DOHH2 (cell line): ENCODE data around the gene PTX4.

ENCODE experiments used
- H3F3A ChIP-seq: fragments of 200-600 bp; sonication (generic), shearing (Covaris generic); 2 replicates; pipeline ENCODE4 v1.6.0; 2016; ENCODE audit warnings: antibody characterized with exemption, mild to moderate bottlenecking; ENCODE audit not compliant: control insufficient read depth, insufficient read depth
- H3K27ac ChIP-seq: fragments of 200-600 bp; sonication (generic); 2 replicates; pipeline ENCODE4 v1.5.1; 2014; ENCODE audit warnings: low read depth, mild to moderate bottlenecking, low read length, moderate library complexity
- H3K27me3 ChIP-seq: fragments of 200-600 bp; sonication (generic); 2 replicates; pipeline ENCODE4 v1.6.1; 2014; ENCODE audit warnings: mild to moderate bottlenecking, low read length, mixed read lengths; ENCODE audit not compliant: control insufficient read depth
- H3K36me3 ChIP-seq: fragments of 200-600 bp; sonication (generic); 2 replicates; pipeline ENCODE4 v1.6.1; 2014; ENCODE audit warnings: mild to moderate bottlenecking, low read length, moderate library complexity, mixed read lengths; ENCODE audit not compliant: control insufficient read depth
- H3K4me1 ChIP-seq: fragments of 200-600 bp; sonication (generic); 2 replicates; pipeline ENCODE4 v1.6.1; 2014; ENCODE audit warnings: mild to moderate bottlenecking, low read length, mixed read lengths; ENCODE audit not compliant: control insufficient read depth
- H3K4me2 ChIP-seq: fragments of 200-600 bp; sonication (generic); 2 replicates; pipeline ENCODE4 v1.6.0; 2014; ENCODE audit warnings: mild to moderate bottlenecking, low read length, moderate library complexity
- H3K4me3 ChIP-seq: fragments of 200-600 bp; sonication (generic); 2 replicates; pipeline ENCODE4 v1.5.1; 2014; ENCODE audit warnings: mild to moderate bottlenecking, low read length, mixed read lengths
- H3K79me2 ChIP-seq: fragments of 200-600 bp; sonication (generic); 2 replicates; pipeline ENCODE4 v1.6.1; 2014; ENCODE audit warnings: mild to moderate bottlenecking, low read length, mixed read lengths; ENCODE audit not compliant: control insufficient read depth
- H3K9me2 ChIP-seq: fragments of 200-600 bp; sonication (generic); replicated peaks from 2 replicates; pipeline ENCODE4 v1.6.1; 2014; ENCODE audit warnings: mild to moderate bottlenecking, low read length, mixed read lengths; ENCODE audit not compliant: control insufficient read depth
- H3K9me3 ChIP-seq: fragments of 200-600 bp; sonication (generic); 2 replicates; pipeline ENCODE4 v1.6.1; 2014; ENCODE audit warnings: antibody characterized with exemption, low read length, mixed read lengths; ENCODE audit not compliant: control insufficient read depth, insufficient read depth
- H4K20me1 ChIP-seq: fragments of 200-600 bp; sonication (generic); 2 replicates; pipeline ENCODE4 v1.6.0; 2014; ENCODE audit warnings: low read depth, mild to moderate bottlenecking, antibody characterized with exemption, low read length, moderate library complexity; ENCODE audit not compliant: control insufficient read depth, insufficient read depth
- EZH2phosphoT487 ChIP-seq: fragments of 200-600 bp; sonication (generic); IDR thresholded peaks from 2 replicates; pipeline ENCODE4 v1.6.1; 2017; ENCODE audit warnings: borderline replicate concordance, mild to moderate bottlenecking, antibody characterized with exemption, low read length, moderate library complexity, mixed read lengths
- TF ChIP-seq, protein P1 (sequence below): fragments of 200-600 bp; sonication (generic); IDR thresholded peaks from one replicate; pipeline ENCODE4 v1.5.1; 2014; ENCODE audit warnings: antibody characterized with exemption, mild to moderate bottlenecking, low read depth, low read length; ENCODE audit not compliant: poor library complexity, severe bottlenecking

The PTX4 gene

DNA sequence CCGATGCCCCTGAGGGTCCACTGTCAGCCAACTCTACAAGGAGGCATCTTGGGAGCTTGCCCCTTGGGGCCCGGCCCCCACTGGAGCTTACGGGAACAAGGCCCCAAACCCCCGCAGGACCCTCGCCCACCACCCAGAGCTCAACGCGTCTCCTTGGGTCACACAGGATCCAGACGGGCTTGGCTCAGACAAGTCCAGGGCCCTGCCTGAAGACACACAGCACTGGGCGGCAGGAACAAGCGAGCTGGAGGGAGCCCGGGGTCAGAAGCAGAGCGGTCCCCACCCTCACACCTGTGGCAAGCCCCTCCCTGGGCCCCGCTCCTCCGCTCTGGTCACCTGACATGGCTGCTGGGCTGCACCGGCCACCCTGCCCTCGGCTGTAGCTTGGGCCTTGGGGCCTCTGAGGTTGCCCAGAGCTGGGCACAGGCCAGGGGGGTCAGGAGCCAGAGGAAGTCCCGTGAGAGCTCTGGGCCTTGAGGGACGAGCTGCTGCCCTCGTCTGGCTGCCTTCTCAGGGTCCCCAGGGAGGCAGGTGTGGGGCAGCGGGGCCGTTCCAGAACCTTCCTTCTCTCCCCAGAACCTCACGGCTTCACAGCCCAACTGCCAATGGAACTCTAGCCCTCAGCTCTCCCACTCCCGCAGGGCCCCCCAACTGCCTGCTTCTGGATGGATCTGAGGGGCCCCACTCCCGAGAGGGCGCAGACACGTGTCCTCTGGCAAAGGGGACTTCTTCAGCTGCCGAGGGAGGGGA is 44.6 kb downstream of the PTX4 start, which contains the start of gene CCDC154:
TSS of gene CCDC154 (minus strand) at position 577 of the 750 bp plus-strand sequence. CDS start at position 343, 234 bp downstream.
- Histone ChIP-seq H3K9me3 (no peaks in the 10 kb centered on the region), H3K27ac (no peak within 1 kb of the TSS), H3K79me2 (no peaks in the 10 kb centered on the region), H3K4me2 (no peak within 1 kb of the TSS), H3K9me2 (no peaks in the 10 kb centered on the region), H4K20me1 (no peaks in the 10 kb centered on the region), H3K4me3 (no peak within 1 kb of the TSS), H3K4me1 (no peaks in the 10 kb centered on the region), H3K27me3 (no peaks in the 10 kb centered on the region), H3F3A (no peaks in the 10 kb centered on the region), H3K36me3 (peaks cover 8% of the 10 kb centered on the region; the same call in 1 of the 2 replicates)
- TF ChIP-seq EZH2phosphoT487: no peak
- TF ChIP-seq, protein P1, sequence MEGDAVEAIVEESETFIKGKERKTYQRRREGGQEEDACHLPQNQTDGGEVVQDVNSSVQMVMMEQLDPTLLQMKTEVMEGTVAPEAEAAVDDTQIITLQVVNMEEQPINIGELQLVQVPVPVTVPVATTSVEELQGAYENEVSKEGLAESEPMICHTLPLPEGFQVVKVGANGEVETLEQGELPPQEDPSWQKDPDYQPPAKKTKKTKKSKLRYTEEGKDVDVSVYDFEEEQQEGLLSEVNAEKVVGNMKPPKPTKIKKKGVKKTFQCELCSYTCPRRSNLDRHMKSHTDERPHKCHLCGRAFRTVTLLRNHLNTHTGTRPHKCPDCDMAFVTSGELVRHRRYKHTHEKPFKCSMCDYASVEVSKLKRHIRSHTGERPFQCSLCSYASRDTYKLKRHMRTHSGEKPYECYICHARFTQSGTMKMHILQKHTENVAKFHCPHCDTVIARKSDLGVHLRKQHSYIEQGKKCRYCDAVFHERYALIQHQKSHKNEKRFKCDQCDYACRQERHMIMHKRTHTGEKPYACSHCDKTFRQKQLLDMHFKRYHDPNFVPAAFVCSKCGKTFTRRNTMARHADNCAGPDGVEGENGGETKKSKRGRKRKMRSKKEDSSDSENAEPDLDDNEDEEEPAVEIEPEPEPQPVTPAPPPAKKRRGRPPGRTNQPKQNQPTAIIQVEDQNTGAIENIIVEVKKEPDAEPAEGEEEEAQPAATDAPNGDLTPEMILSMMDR: no peak

DNA sequence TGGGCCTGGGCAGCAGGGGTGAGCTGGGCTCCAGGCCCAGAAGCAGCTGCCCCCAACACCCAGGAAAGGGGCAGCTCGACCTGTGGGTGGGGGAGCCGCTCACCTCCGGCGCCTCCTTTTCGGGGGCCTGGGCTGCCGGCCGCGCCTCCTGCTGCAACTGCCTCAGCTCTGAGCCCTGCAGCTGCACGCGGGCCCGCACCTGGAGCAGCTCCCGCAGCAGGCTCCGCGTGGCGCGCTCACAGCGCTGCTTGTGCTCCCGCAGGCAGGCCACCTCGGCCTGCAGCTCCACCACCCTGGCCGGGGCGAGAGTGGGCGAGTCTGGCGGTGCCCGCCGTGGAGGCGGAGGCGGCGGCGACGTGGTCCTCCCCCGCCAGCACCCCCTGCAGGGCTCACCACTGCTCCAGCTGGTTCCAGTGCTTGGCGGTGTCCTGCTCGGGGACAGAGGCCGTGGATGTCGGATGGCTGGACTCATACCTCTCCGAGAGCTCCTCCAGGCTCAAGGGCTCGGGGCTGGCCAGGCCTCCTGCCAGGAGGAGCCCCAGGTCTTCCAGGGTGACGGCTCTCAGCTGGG is 45.3 kb downstream of the PTX4 start:
- no peak overlapping the region for H3K27ac ChIP-seq
- H3K36me3 ChIP-seq: peaks cover 8% of the 10 kb centered on the region; the same call in 1 of the 2 replicates
- no peaks in the 10 kb centered on the region for H3K4me1 ChIP-seq

DNA sequence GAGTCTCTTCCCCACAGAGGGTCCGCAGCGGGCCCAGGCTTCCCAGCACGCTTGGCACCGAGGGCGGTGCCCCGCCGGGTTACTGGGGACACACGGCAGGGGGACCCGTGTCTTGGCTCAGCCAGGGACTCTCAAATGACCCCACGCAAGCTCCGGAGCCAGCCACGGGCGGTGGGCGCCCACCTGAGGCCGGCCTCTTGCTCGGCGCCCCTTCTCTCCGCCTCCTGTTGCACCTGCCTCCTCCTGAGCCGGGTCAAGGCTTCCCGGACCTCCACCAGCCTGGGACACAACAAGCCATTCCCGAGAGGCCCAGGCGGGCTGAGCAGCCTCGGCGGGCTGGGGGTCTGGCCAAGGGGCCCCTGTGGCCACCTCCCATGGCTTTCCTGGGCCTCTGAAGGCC is 46.0 kb downstream of the PTX4 start:
- Histone ChIP-seq H3K27me3 (no peaks in the 10 kb centered on the region), H3K27ac (no peak overlapping the region), H3K4me1 (no peaks in the 10 kb centered on the region), H3F3A (no peaks in the 10 kb centered on the region), H3K9me2 (no peaks in the 10 kb centered on the region), H3K36me3 (peaks cover 1% of the 10 kb centered on the region; the same call in 1 of the 2 replicates), H3K4me2 (no peak overlapping the region), H4K20me1 (no peaks in the 10 kb centered on the region), H3K4me3 (no peak overlapping the region), H3K79me2 (no peaks in the 10 kb centered on the region), H3K9me3 (no peaks in the 10 kb centered on the region)
- TF ChIP-seq, protein P1: no peak
- TF ChIP-seq EZH2phosphoT487: no peak

More for the DNA sequence above, 45.3 kb downstream of the PTX4 start:
- H3F3A ChIP-seq: no peaks in the 10 kb centered on the region
- no peak for TF ChIP-seq EZH2phosphoT487
- TF ChIP-seq, protein P1: no peak
- no peaks in the 10 kb centered on the region for H3K79me2 ChIP-seq
- H3K4me2 ChIP-seq: no peak overlapping the region
- no peaks in the 10 kb centered on the region for H3K9me3 ChIP-seq
- no peak overlapping the region for H3K4me3 ChIP-seq
- H4K20me1 ChIP-seq: no peaks in the 10 kb centered on the region
- no peaks in the 10 kb centered on the region for H3K27me3 ChIP-seq
- no peaks in the 10 kb centered on the region for H3K9me2 ChIP-seq
